ENCODE data around the gene NSUN6. TPM values are rescaled to one million over a fixed set of nuclear protein-coding genes. Genes with fewer than 3 reads are reported as not detected.
"Not testable (repeated sequence)": the region's sequence is repeated elsewhere in the genome, so short reads cannot be mapped to it uniquely, and the experiment has no call there.

NSUN6 gene
- total RNA-seq, 2 donors from 2014 or later = 18.2 to 19.2 TPM

DNA sequence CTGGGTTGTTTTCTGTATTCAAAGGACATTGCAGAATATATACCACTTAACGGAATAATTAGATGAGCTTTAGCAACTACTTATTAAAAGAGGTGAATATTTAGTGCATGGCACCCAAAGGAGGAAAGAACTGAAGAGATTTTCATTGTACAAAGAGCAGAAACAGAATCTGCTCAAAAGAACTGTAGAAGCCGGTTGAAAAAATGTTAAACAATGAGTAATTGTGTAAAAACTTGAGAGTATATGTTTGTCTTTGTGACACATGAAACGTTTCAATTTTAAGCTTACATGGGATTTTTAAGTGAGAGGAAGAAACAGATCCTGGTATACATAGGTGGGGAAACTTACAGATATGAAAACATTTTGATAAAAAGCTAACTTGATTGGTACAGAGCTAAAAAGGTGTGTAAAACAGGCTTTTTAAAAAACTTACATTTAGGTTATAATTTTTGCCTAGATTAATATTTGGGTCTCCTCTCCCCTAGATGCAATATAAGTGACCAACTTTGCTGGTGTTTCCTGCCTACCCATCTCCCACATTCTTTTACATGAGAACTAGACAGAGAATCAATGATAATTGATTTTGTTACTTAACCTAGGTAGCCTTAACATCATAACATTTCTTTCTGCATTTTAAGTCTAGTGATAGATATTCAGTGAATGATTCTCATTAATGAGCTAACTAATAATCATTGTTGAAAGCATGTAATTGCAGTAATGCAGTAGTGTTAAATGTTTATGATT lies 14.6 kb upstream of the NSUN6 start:
- DNase-seq (ENCODE audit: low spot score in 2 of 2) = no peak
- no peak overlapping the region for H3K27ac Mint-ChIP-seq
- peaks cover 11 to 15% of the 10 kb centered on the region in 2 donors for H3K36me3 Mint-ChIP-seq
- no peaks in the 10 kb centered on the region for H3K9me3 Mint-ChIP-seq
- no peak for ATAC-seq

GRCh38 chr10:18664841-18665478 lies 13.6 kb upstream of the NSUN6 start:
- Mint-ChIP-seq H3K9me3 (no peaks in the 10 kb centered on the region), H3K36me3 (peaks cover 17 to 22% of the 10 kb centered on the region in 2 donors), H3K27ac (no peak overlapping the region)
- no peak for ATAC-seq
- DNase-seq (ENCODE audit: low spot score in 2 of 2) = no peak

- Mint-ChIP-seq H3K27ac (peak overlapping the region in 1 of 2 donors; percentile 65), H3K9me3 (no peaks in the 10 kb centered on the region), H3K36me3 (peaks cover 19 to 28% of the 10 kb centered on the region in 2 donors)
- ATAC-seq = no peak
- DNase-seq (ENCODE audit: low spot score in 2 of 2) = no peak
Observed at GRCh38 chr10:18660816-18661431, 9.5 kb upstream of the NSUN6 start.

- ATAC-seq (peak; percentile 15 to 16), DNase-seq (ENCODE audit: low spot score in 2 of 2) (peak in 1 of 2 donors; percentile 9)
- Mint-ChIP-seq H3K27ac (peak overlapping the region; percentile 96 to 97), H3K9me3 (no peaks in the 10 kb centered on the region), H3K36me3 (peaks cover 19 to 28% of the 10 kb centered on the region in 2 donors)
Observed at GRCh38 chr10:18659819-18660535, 8.6 kb upstream of the NSUN6 start.

DNA sequence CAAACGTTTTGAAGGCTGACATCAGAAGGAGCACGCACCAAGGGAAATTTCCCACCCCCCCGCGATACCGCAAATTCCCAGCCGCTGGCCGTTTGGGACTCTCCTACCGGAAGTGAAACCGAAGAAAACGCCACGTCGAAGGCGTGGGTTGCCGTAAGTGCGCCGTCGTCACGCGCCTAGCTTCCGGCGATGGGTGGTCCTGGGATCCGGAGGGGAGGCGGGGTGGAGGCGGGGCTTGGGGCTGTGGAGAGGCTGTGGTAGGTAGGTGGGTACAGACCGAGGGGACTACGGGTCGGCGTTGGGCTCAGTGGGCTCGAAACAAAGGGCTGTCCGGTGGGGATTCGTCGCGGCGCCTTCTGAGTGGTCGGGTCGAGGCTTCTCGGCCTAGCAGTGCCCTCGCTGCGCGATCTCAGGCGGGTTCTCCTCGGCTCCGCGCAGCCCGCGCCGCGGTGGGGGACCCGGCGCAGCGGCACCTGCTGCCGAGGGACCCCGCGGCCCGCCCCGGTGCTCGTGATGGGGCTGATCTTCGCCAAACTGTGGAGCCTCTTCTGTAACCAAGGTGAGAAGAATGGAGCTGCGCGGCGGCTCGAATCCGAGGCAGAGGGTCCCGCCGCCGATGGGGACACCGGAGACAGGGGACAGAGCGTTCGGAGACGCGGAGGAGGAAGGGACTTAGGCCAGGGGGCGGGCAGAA lies 7.9 kb upstream of the NSUN6 start, which contains the start of gene ARL5B:
ARL5B (plus strand) TSS at position 307 of the 694 bp plus-strand sequence; CDS start at position 514, 207 bp downstream.
- peak; percentile 94 to 98 for ATAC-seq
- H3K27ac Mint-ChIP-seq = peak within 1 kb of the TSS; percentile 96 to 97
- H3K36me3 Mint-ChIP-seq = peaks cover 19 to 28% of the 10 kb centered on the region in 2 donors

GRCh38 chr10:18658271-18659124 lies 7.1 kb upstream of the NSUN6 start:
- peaks cover 19 to 28% of the 10 kb centered on the region in 2 donors for H3K36me3 Mint-ChIP-seq
- ATAC-seq (no peak), DNase-seq (ENCODE audit: low spot score in 2 of 2) (peak in 1 of 2 donors; percentile 8)
- H3K27ac Mint-ChIP-seq = peak overlapping the region; percentile 95 to 96
- no peaks in the 10 kb centered on the region for H3K9me3 Mint-ChIP-seq

More for the DNA sequence above, 7.9 kb upstream of the NSUN6 start, which contains the start of gene ARL5B:
- H3K9me3 Mint-ChIP-seq = no peaks in the 10 kb centered on the region
- DNase-seq (ENCODE audit: low spot score in 2 of 2) = peak; percentile 86 to 96

- H3K27ac Mint-ChIP-seq = no peak overlapping the region
- ATAC-seq (no peak), DNase-seq (ENCODE audit: low spot score in 2 of 2) (no peak)
- peaks cover 20 to 21% of the 10 kb centered on the region in 2 donors for H3K36me3 Mint-ChIP-seq
- no peaks in the 10 kb centered on the region for H3K9me3 Mint-ChIP-seq
Observed at GRCh38 chr10:18656724-18657123, 5.3 kb upstream of the NSUN6 start.

DNA sequence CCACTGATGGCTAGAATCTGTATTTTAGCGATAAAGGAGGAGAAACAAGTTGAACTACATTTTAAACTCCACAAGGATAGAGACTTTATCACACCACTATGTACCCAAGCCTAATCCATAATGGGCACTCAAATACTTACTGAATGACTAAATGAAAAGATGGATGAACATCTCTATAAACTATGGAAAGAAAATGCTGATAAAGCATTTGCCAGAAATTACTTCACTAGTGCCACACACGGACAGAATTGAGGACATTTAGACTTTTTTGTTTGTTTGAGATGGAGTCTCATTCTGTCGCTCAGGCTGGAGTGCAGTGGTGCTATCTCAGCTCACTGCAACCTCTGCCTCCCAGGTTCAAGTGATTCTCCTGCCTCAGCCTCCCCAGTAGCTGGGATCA lies 1.7 kb upstream of the NSUN6 start:
- Mint-ChIP-seq H3K27ac (peak overlapping the region in 1 of 2 donors; percentile 98), H3K36me3 (peaks cover 17 to 19% of the 10 kb centered on the region in 2 donors), H3K9me3 (no peaks in the 10 kb centered on the region)
- ATAC-seq = no peak
- no peak for DNase-seq (ENCODE audit: low spot score in 2 of 2)

GRCh38 chr10:18650404-18650997 lies 886 bp downstream of the NSUN6 start:
- H3K9me3 Mint-ChIP-seq = no peaks in the 10 kb centered on the region
- H3K36me3 Mint-ChIP-seq = peaks cover 17 to 19% of the 10 kb centered on the region in 2 donors
- H3K27ac Mint-ChIP-seq = peak overlapping the region; percentile 44 to 98
- ATAC-seq (no peak), DNase-seq (ENCODE audit: low spot score in 2 of 2) (no peak)

DNA sequence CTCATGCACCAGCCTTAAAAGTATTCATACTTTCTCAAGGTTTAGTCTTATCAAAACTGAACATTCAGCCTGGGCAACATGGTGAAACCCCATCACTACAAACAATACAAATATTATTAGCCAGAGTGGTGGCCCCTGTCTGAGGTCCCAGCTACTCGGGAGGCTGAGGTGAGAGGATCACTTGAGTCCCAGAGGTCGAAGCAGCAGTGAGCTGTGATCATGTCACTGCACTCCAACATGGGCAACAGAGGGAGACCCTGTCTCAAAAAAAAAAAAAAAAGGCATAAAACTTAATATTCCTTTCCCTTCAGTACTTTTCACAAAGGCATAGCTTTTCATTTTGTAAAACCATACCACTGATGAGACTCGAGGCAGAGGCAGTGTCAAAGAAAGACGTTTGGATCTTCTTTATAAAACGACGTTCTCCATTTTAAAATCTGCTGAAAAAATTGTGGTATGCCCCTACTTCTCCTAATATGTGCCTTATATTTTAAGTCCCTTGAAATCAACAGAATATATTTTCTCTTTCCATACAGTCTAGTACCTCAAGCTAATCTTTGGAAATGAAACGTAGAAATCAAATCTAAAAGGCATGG lies 1.9 kb downstream of the NSUN6 start:
- peaks cover 17 to 19% of the 10 kb centered on the region in 2 donors for H3K36me3 Mint-ChIP-seq
- no peak for DNase-seq (ENCODE audit: low spot score in 2 of 2)
- no peak for ATAC-seq
- peak overlapping the region; percentile 79 to 98 for H3K27ac Mint-ChIP-seq
- no peaks in the 10 kb centered on the region for H3K9me3 Mint-ChIP-seq

DNA sequence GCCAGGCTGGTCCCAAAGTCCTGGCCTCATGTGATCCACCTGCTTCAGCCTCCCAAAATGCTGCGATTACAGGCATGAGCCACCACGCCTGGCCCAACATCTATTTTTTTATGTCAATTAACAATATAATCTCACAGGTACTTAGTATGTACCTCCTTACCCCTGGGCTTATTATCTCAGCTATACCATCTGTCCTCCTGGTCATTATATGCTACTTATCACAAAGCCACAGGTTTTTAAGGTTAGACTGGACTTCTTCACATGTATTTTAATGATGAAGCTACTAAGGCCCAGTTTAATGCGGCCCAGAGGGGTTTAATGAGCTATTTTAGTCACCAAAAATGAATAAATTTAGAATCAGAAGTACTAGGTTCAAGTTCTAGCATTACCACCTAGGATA lies 3.4 kb downstream of the NSUN6 start:
- no peak for ATAC-seq
- H3K9me3 Mint-ChIP-seq = no peaks in the 10 kb centered on the region
- H3K27ac Mint-ChIP-seq = no peak overlapping the region
- DNase-seq (ENCODE audit: low spot score in 2 of 2) = no peak
- H3K36me3 Mint-ChIP-seq = peaks cover 22 to 27% of the 10 kb centered on the region in 2 donors

DNA sequence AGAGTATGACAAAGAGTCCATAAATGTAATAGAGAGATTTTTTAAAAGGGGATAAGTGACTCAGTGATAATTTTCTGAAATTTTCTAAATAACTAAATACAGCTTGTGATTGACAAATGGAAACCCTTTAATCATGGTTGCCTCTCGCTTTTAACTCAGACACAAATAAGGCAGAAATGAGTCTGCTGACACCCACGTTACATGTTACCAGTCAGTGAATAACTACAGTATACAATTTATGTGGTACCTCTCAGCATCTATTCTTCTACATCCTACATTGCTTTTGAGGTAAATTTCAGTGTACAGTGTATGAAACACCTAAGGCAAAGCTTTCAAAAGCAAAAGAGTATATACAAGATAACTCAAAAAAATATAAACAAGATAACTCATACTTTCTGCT lies 4.2 kb downstream of the NSUN6 start:
- H3K36me3 Mint-ChIP-seq = peaks cover 22 to 27% of the 10 kb centered on the region in 2 donors
- H3K9me3 Mint-ChIP-seq = no peaks in the 10 kb centered on the region
- no peak overlapping the region for H3K27ac Mint-ChIP-seq
- DNase-seq (ENCODE audit: low spot score in 2 of 2) (no peak), ATAC-seq (peak in 1 of 2 donors; percentile 21)

DNA sequence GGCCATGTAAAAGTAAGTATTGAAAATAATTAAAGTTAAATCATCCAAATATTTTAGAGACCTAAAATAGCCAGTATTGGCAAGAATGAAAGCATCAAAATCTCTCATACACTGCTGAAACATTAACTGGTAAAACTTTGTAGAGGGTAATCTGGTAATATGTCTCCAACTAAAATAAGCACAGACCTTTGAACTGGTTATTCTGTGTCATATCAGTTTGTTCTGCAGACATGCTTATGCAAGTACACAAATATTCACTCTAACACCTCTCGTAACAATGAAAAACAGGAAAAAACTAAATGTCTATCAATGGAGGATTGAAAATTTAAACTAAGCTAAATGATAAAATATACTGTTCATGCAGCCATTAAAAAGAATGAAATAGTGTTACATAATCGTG lies 11.7 kb downstream of the NSUN6 start:
- ATAC-seq; H3K9me3 Mint-ChIP-seq; DNase-seq (ENCODE audit: low spot score in 2 of 2); H3K27ac Mint-ChIP-seq: not testable (repeated sequence)
- peaks cover 9 to 12% of the 10 kb centered on the region in 2 donors for H3K36me3 Mint-ChIP-seq

DNA sequence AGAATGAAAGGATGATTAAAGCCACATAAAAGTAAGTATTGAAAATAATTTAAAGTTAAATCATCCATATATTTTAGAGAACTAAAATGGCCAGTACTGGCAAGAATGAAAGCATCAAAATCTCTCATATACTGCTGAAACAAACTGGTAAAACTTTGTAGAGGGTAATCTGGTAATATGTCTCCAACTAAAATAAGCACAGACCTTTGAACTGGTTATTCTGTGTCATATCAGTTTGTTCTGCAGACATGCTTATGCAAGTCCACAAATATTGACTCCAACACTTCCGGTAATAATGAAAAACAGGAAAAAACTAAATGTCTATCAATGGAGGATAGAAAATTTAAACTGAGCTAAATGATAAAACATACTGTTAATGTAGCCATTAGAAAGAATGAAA lies 14.0 kb downstream of the NSUN6 start:
- DNase-seq (ENCODE audit: low spot score in 2 of 2); H3K27ac Mint-ChIP-seq; H3K9me3 Mint-ChIP-seq; ATAC-seq: not testable (repeated sequence)
- peaks cover 4 to 10% of the 10 kb centered on the region in 2 donors for H3K36me3 Mint-ChIP-seq
